LNCaP clone FGC (cell line): ENCODE results near the gene SH3GLB2.
"Not testable (repeated sequence)": the region's sequence is repeated elsewhere in the genome, so short reads cannot be mapped to it uniquely, and the experiment has no call there.

Source experiments
- DNase-seq: peaks from one replicate; pipeline ENCODE4 v3.0.0-alpha.2; 2011; ENCODE audit warnings: low read depth
- H3K4me3 ChIP-seq: 2 replicates; pipeline ENCODE4 v1.5.1; 2011; ENCODE audit warnings: mild to moderate bottlenecking, low read depth, low read length, control low read depth
- TF ChIP-seq, protein P1 (sequence below): IDR thresholded peaks from 2 replicates; pipeline ENCODE4 v1.5.1; 2012; ENCODE audit warnings: mild to moderate bottlenecking; ENCODE audit not compliant: control insufficient read depth, insufficient read depth; ENCODE audit errors: extremely low read depth

Gene SH3GLB2

DNA sequence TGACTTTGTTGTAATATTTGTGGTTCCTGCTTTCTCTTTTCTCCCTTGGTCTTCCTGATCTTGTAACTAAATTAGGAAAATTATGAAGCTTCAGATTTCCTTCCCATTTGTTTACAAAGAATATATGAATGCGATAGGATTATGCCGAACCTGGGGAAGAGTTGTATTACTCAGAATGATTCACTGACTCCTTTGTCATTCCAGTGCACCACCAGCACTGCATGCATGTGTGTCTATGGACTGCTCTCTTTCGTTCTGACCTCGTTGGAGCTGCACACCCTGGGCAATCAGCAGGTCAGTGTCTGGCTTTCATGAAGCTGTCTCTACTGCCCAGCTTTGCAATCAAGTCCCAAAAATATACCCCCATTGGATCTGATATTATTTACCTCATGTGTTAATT lies 55.2 kb downstream of the SH3GLB2 start:
- no peak overlapping the region for H3K4me3 ChIP-seq
- TF ChIP-seq, protein P1, sequence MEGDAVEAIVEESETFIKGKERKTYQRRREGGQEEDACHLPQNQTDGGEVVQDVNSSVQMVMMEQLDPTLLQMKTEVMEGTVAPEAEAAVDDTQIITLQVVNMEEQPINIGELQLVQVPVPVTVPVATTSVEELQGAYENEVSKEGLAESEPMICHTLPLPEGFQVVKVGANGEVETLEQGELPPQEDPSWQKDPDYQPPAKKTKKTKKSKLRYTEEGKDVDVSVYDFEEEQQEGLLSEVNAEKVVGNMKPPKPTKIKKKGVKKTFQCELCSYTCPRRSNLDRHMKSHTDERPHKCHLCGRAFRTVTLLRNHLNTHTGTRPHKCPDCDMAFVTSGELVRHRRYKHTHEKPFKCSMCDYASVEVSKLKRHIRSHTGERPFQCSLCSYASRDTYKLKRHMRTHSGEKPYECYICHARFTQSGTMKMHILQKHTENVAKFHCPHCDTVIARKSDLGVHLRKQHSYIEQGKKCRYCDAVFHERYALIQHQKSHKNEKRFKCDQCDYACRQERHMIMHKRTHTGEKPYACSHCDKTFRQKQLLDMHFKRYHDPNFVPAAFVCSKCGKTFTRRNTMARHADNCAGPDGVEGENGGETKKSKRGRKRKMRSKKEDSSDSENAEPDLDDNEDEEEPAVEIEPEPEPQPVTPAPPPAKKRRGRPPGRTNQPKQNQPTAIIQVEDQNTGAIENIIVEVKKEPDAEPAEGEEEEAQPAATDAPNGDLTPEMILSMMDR, result no peak
- no peak for DNase-seq

DNA sequence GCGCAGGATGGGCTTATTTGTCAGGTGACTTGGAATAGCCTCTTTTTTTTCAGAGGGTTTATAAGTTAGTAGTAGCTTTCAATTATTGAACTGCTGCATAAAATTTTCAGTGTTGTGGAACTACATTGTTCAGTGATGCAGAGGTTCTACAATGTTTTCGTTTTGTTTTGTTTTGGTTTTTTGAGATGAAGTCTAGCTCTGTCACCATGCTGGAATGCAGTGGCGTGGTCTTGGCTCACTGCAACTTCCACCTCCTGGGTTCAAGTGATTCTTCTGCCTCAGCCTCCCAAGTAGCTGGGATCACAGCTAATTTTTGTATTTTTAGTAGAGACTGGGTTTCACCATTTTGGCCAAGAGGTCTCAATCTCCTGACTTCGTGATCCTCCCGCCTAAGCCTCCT lies 58.6 kb downstream of the SH3GLB2 start:
- H3K4me3 ChIP-seq, result no peak overlapping the region
- no peak for DNase-seq
- TF ChIP-seq, protein P1, result no peak

DNA sequence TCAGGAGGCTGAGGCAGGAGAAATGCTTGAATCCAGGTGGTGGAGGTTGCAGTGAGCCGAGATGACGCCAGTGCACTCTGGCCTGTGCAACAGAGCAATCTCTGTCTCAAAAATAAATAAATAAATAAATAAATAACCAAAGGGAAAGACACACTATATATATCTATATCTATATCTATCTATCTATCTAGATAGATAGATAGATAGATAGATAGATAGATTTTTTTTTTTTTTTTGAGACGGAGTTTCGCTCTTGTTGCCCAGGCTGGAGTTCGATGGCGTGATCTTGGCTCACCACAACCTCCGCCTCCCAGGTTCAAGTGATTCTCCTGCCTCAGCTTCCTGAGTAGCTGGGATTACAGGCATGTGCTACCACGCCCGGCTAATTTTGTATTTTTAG lies 66.7 kb downstream of the SH3GLB2 start:
- not testable (repeated sequence) for H3K4me3 ChIP-seq, DNase-seq
